ENCODE results near the gene CEP83.

DNA sequence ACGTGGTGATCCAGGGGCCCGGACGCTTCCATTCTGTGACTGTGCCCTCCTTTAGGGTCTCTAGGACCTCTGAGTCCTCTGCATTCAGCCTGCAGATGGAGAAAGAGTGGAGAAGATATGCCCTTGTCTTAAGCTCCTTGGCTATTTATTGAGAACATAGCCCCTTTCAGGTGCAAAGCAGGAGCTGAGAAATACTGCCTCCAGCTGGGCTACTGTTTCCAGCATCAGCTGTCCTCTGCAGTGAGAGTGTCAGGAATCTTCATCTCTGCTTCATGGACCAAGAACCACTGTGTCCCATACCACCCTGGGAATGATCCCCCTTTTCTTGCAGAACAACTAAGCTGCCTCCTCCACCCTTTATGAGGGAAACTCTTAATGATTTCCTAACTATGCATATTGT lies 47.8 kb upstream of the CEP83 start:
- TF ChIP-seq, protein P1, sequence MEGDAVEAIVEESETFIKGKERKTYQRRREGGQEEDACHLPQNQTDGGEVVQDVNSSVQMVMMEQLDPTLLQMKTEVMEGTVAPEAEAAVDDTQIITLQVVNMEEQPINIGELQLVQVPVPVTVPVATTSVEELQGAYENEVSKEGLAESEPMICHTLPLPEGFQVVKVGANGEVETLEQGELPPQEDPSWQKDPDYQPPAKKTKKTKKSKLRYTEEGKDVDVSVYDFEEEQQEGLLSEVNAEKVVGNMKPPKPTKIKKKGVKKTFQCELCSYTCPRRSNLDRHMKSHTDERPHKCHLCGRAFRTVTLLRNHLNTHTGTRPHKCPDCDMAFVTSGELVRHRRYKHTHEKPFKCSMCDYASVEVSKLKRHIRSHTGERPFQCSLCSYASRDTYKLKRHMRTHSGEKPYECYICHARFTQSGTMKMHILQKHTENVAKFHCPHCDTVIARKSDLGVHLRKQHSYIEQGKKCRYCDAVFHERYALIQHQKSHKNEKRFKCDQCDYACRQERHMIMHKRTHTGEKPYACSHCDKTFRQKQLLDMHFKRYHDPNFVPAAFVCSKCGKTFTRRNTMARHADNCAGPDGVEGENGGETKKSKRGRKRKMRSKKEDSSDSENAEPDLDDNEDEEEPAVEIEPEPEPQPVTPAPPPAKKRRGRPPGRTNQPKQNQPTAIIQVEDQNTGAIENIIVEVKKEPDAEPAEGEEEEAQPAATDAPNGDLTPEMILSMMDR (optimal IDR thresholded peaks at IDR 0.05 in 1 of 3, IDR thresholded peaks at IDR 0.05 in 1 of 3, conservative IDR thresholded peaks at IDR 0.05 in 1 of 3; ENCODE audit: extremely low read depth in 1 of 3, insufficient read depth in 2 of 3, low read length in 3 of 3): peak in 1 of 3 experiments; percentile 5
- no peak for TF ChIP-seq EZH2 (IDR thresholded peaks at IDR 0.05; ENCODE audit: low read length)
